NCI-H2171 treated with DMSO at 0.1 percent for 48 hours (cell line): ENCODE data around the gene UCP3.
"Not testable (repeated sequence)": the region's sequence is repeated elsewhere in the genome, so short reads cannot be mapped to it uniquely, and the experiment has no call there.

Experiments
- DNase-seq: peaks from one replicate; lab custom pipeline; 2025; lab: John Stamatoyannopoulos, UW

UCP3 gene

GRCh38 chr11:74000307-74001133 is 8.4 kb downstream of the UCP3 start:
- no peak for DNase-seq

GRCh38 chr11:73999581-74000306 is 9.1 kb downstream of the UCP3 start:
- DNase-seq = peak; percentile 23

GRCh38 chr11:73998846-73999575 is 9.9 kb downstream of the UCP3 start:
- DNase-seq = no peak

- no peak for DNase-seq
Observed at GRCh38 chr11:73997120-73997770, 11.6 kb downstream of the UCP3 start.

- DNase-seq = peak; percentile 32
Observed at GRCh38 chr11:73996161-73996747, 12.6 kb downstream of the UCP3 start.

GRCh38 chr11:73995731-73996130 is 13.2 kb downstream of the UCP3 start:
- no peak for DNase-seq

- DNase-seq = no peak
Observed at GRCh38 chr11:73995247-73995646, 13.6 kb downstream of the UCP3 start.

- DNase-seq = no peak
Observed at GRCh38 chr11:73991471-73992006, 17.3 kb downstream of the UCP3 start.

- DNase-seq = no peak
Observed at GRCh38 chr11:73990730-73991129, 18.2 kb downstream of the UCP3 start.

- DNase-seq = no peak
Observed at GRCh38 chr11:73989156-73989555, 19.7 kb downstream of the UCP3 start.

- no peak for DNase-seq
Observed at GRCh38 chr11:73988227-73988626, 20.7 kb downstream of the UCP3 start.

- DNase-seq = not testable (repeated sequence)
Observed at GRCh38 chr11:73985661-73986060, 23.2 kb downstream of the UCP3 start.

GRCh38 chr11:73983741-73984538 is 24.9 kb downstream of the UCP3 start:
- peak; percentile 68 for DNase-seq

GRCh38 chr11:73982990-73983740 is 25.7 kb downstream of the UCP3 start:
- DNase-seq = peak; percentile 96

GRCh38 chr11:73982595-73982989 is 26.3 kb downstream of the UCP3 start, which contains the start of gene UCP2:
Gene UCP2 (minus strand): TSS chr11:73982843. CDS start chr11:73978378, 4,465 bp downstream.
- DNase-seq = peak; percentile 86

GRCh38 chr11:73981051-73981805 is 27.7 kb downstream of the UCP3 start:
- DNase-seq = no peak

GRCh38 chr11:73980001-73980961 is 28.6 kb downstream of the UCP3 start:
- DNase-seq = peak; percentile 15

GRCh38 chr11:73978576-73979086 is 30.3 kb downstream of the UCP3 start:
- DNase-seq = no peak
